DMS 273 (cell line): ENCODE results near the gene OR3A1.
"Not testable (repeated sequence)": the region's sequence is repeated elsewhere in the genome, so short reads cannot be mapped to it uniquely, and the experiment has no call there.

Experiments used
- DNase-seq: peaks from one replicate; lab custom pipeline; 2025; ENCODE audit not compliant: unreplicated experiment; lab: John Stamatoyannopoulos, UW

Gene OR3A1

GRCh38 chr17:3298260-3298659, at the start of gene OR3A1:
Gene OR3A1 (minus strand): TSS chr17:3298360. CDS start chr17:3292582, 5,778 bp downstream.
- no peak for DNase-seq

GRCh38 chr17:3342782-3343181, 44.6 kb upstream of the OR3A1 start:
- not testable (repeated sequence) for DNase-seq

DNA sequence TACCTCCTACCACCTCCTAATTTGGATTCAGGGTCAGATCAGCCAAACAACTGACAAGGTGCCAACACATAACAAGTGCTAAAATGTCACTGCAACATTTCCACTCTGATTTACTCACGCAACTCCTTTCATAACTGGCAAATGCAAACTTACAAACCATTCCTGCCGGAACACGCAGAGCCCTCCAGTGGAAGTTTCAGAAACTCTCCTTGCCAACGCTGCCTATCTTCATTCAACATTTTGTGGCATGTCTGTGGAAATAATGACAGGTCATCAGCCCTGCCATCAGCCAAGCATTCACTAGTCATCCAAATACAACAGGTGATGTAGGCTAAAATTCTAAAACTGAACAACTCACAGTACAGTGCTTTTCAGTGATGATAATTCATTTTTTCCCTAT, 37.7 kb upstream of the OR3A1 start:
- no peak for DNase-seq

GRCh38 chr17:3318336-3318735, 20.2 kb upstream of the OR3A1 start:
- no peak for DNase-seq

- DNase-seq: no peak
Measured at GRCh38 chr17:3316836-3317235, 18.7 kb upstream of the OR3A1 start.

DNA sequence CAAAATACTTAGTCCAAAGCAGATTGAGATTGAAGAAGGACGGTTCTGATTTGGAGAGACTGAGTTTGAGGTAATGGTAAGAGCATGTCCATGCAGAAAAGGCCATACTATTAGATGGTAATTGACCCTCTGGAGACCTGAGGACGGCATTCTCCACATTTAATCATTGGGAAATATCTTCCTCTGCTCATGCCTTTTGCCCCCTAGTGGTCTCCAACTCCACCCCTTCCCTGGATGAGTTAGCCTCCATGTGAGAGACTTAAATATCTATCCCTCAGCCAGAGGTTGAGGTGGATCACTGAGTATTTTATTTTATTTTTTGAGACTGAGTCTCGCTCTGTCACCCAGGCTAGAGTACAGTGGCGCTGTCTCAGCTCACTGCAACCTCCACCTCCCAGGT, 10.4 kb upstream of the OR3A1 start:
- DNase-seq: no peak

- DNase-seq: no peak
Measured at GRCh38 chr17:3295632-3296031, 2.5 kb downstream of the OR3A1 start.

DNA sequence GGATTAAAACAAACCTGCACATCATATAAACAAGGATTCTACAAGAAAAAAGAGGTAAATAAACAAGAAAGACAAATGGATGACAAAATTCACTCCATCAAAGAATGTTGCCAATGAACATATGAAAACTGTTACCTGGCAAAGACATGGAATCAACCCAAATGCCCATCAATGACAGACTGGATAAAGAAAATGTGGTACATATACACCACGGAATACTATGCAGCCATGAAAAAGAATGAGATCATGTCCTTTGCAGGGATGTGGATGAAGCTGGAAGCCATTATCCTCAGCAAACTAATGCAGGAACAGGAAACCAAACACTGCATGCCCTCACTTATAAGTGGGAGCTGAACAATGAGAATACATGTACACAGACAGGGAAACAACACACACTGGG, 4.6 kb downstream of the OR3A1 start:
- not testable (repeated sequence) for DNase-seq

- DNase-seq: no peak
Measured at GRCh38 chr17:3282901-3283300, 15.3 kb downstream of the OR3A1 start.

GRCh38 chr17:3276126-3276525, 22.0 kb downstream of the OR3A1 start:
- DNase-seq: no peak

GRCh38 chr17:3271072-3271848, 26.9 kb downstream of the OR3A1 start:
- DNase-seq: no peak

GRCh38 chr17:3260600-3260999, 37.6 kb downstream of the OR3A1 start:
- no peak for DNase-seq

- DNase-seq: no peak
Measured at GRCh38 chr17:3260163-3260562, 38.0 kb downstream of the OR3A1 start.

GRCh38 chr17:3256575-3256974, 41.6 kb downstream of the OR3A1 start:
- DNase-seq: no peak

- DNase-seq: not testable (repeated sequence)
Measured at GRCh38 chr17:3249013-3249412, 49.1 kb downstream of the OR3A1 start.

DNA sequence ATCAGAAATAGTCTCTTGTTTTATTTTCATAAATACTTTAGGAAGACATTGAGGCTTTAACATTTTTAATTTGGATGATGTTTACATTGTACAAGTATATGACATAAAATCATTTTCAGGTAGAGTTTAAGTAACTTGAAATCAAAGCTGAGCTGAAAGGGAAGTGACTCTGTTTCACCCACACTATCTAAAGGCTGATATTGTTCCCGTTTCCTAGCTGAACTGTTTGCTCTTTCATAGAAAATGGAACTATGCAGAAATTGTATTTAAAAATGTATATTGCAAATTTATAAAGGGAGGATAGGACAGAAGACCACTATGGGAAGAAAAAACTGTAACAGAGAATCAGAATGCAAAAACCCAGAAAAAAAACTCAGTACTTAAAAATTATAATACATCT, 53.3 kb downstream of the OR3A1 start:
- not testable (repeated sequence) for DNase-seq

GRCh38 chr17:3241044-3241443, 57.1 kb downstream of the OR3A1 start:
- not testable (repeated sequence) for DNase-seq
